Measurements from ENCODE around the gene CREBBP.

Gene CREBBP

GRCh38 chr16:3854750-3855541 is 25.6 kb downstream of the CREBBP start:
- peak overlapping the region; percentile 10 for H3K27ac Mint-ChIP-seq
- H3K4me3 Mint-ChIP-seq, result no peak overlapping the region
- H3K4me1 Mint-ChIP-seq (ENCODE audit: low read depth), result peaks cover 63% of the 10 kb centered on the region

DNA sequence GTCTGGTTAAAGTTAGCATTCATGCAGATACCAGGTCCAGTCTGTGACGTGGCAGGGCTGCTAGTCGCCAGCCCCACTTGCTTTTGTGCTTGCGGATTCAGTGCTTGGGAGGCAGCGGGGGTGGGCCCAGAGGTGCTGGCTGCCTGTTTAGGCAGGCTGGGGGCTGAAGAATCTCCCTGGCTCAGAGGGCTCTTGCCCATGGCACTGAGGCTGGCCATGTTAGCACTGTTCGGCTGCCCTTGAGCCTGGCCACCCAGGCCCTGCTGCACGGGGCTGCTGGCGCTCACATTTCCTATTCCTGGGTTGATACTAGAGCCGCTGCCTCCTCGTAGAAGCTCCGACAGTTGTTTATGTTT is 30.0 kb downstream of the CREBBP start:
- Mint-ChIP-seq H3K27me3 (no peaks in the 10 kb centered on the region), H3K27ac (no peak overlapping the region), H3K4me3 (no peak overlapping the region), H3K4me1 (ENCODE audit: low read depth) (peaks cover 42% of the 10 kb centered on the region), H3K9me3 (no peaks in the 10 kb centered on the region), H3K36me3 (ENCODE audit: low read depth) (peaks cover 12% of the 10 kb centered on the region)

More at GRCh38 chr16:3854750-3855541, 25.6 kb downstream of the CREBBP start:
- Mint-ChIP-seq H3K9me3 (no peaks in the 10 kb centered on the region), H3K27me3 (no peaks in the 10 kb centered on the region), H3K36me3 (ENCODE audit: low read depth) (peaks cover 5% of the 10 kb centered on the region)

- Mint-ChIP-seq H3K9me3 (no peaks in the 10 kb centered on the region), H3K4me3 (no peak overlapping the region), H3K27me3 (no peaks in the 10 kb centered on the region), H3K36me3 (ENCODE audit: low read depth) (peaks cover 12% of the 10 kb centered on the region), H3K4me1 (ENCODE audit: low read depth) (peaks cover 41% of the 10 kb centered on the region), H3K27ac (peak overlapping the region; percentile 46)
Measured at GRCh38 chr16:3849751-3850543, 30.6 kb downstream of the CREBBP start.

- peaks cover 12% of the 10 kb centered on the region for H3K36me3 Mint-ChIP-seq (ENCODE audit: low read depth)
- no peaks in the 10 kb centered on the region for H3K9me3 Mint-ChIP-seq
- H3K27me3 Mint-ChIP-seq, result no peaks in the 10 kb centered on the region
- no peak overlapping the region for H3K4me3 Mint-ChIP-seq
- H3K4me1 Mint-ChIP-seq (ENCODE audit: low read depth), result peaks cover 45% of the 10 kb centered on the region
- H3K27ac Mint-ChIP-seq, result no peak overlapping the region
Measured at GRCh38 chr16:3846595-3847091, 33.9 kb downstream of the CREBBP start.

DNA sequence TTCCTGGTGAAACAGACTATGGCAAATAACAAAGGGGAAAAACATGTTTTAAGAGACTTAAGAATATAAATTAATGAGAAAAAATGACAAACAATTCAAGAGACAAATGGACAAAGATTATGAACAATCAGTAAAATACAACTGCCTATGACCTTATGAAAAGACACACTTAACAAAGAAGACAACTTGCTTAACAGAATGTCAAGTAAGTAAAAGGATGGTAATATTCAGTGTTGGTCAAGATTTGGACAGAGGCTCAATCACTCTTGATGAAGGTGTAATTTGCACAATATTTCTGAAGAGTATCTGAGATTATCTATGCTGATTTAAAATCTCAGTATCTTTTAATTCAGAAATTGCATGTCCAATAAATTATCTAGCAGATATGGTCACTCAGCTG is 34.4 kb downstream of the CREBBP start:
- Mint-ChIP-seq H3K4me3 (no peak overlapping the region), H3K36me3 (ENCODE audit: low read depth) (peaks cover 13% of the 10 kb centered on the region), H3K9me3 (no peaks in the 10 kb centered on the region), H3K27ac (no peak overlapping the region), H3K27me3 (no peaks in the 10 kb centered on the region), H3K4me1 (ENCODE audit: low read depth) (peaks cover 48% of the 10 kb centered on the region)

DNA sequence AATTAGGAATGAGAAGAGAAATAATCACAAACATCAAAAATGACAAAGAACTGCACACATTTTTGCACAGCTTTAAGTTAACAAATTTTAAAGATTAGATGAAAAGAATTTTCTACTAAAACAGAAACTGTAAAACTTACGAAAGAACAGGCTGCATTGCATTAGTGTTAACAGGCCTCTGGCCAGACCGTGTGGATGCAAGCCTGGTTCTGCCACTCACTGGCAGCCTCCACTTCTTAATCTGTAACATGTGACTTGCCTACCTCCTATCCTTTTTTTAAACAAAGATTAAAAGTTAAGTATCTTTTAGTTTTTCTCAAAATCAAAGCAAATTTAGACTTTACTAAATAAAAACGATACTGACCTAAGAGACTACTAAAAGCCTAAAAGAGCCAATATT is 37.5 kb downstream of the CREBBP start:
- H3K27ac Mint-ChIP-seq, result no peak overlapping the region
- peaks cover 8% of the 10 kb centered on the region for H3K36me3 Mint-ChIP-seq (ENCODE audit: low read depth)
- no peaks in the 10 kb centered on the region for H3K9me3 Mint-ChIP-seq
- H3K4me3 Mint-ChIP-seq, result no peak overlapping the region
- H3K4me1 Mint-ChIP-seq (ENCODE audit: low read depth), result peaks cover 65% of the 10 kb centered on the region
- no peaks in the 10 kb centered on the region for H3K27me3 Mint-ChIP-seq

- H3K27ac Mint-ChIP-seq, result no peak overlapping the region
- H3K27me3 Mint-ChIP-seq, result no peaks in the 10 kb centered on the region
- no peaks in the 10 kb centered on the region for H3K9me3 Mint-ChIP-seq
- H3K4me1 Mint-ChIP-seq (ENCODE audit: low read depth), result peaks cover 59% of the 10 kb centered on the region
- peaks cover 10% of the 10 kb centered on the region for H3K36me3 Mint-ChIP-seq (ENCODE audit: low read depth)
- no peak overlapping the region for H3K4me3 Mint-ChIP-seq
Measured at GRCh38 chr16:3841729-3842508, 38.6 kb downstream of the CREBBP start.

DNA sequence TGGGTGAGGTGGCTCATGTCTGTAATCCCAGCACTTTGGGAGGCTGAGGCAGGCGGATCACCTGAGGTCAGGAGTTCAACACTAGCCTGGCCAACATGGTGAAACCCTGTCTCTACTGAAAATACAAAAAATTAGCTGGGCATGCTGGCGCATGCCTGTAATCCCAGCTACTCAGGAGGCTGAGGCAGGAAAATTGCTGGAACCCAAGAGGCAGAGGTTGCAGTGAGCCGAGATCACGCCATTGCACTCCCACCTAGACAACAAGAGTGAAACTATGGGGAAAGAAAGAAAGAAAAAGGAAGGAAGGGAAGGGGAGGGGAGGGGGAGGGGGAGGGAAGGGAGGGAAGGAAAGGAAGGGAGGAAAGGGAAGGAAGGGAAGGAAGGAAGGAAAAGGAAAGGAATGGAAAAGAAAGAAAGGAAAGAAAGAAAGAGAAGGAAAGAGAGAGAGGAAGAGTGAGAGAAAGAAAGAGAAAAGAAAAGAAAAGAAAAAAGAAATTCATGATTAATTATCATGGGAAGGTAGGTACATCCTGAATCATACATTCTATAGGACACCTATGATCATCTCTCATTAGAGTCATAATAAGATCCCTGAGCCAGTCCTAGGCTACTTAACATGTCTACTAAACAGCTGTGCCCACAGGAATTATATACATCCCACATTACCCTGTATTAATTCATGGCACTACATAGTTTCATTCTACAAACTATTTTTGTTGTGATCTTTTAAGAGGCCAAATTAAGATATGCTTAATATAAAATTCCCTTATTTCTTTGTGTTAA is 40.9 kb downstream of the CREBBP start:
- H3K4me3 Mint-ChIP-seq, result no peak overlapping the region
- peaks cover 14% of the 10 kb centered on the region for H3K36me3 Mint-ChIP-seq (ENCODE audit: low read depth)
- H3K27ac Mint-ChIP-seq, result no peak overlapping the region
- no peaks in the 10 kb centered on the region for H3K9me3 Mint-ChIP-seq
- H3K27me3 Mint-ChIP-seq, result no peaks in the 10 kb centered on the region
- H3K4me1 Mint-ChIP-seq (ENCODE audit: low read depth), result peaks cover 40% of the 10 kb centered on the region

GRCh38 chr16:3838600-3839401 is 41.7 kb downstream of the CREBBP start:
- peaks cover 36% of the 10 kb centered on the region for H3K4me1 Mint-ChIP-seq (ENCODE audit: low read depth)
- no peak overlapping the region for H3K4me3 Mint-ChIP-seq
- H3K9me3 Mint-ChIP-seq, result peaks cover under 1% of the 10 kb centered on the region
- no peaks in the 10 kb centered on the region for H3K27me3 Mint-ChIP-seq
- H3K36me3 Mint-ChIP-seq (ENCODE audit: low read depth), result peaks cover 22% of the 10 kb centered on the region
- no peak overlapping the region for H3K27ac Mint-ChIP-seq

- H3K4me1 Mint-ChIP-seq (ENCODE audit: low read depth), result peaks cover 33% of the 10 kb centered on the region
Measured at GRCh38 chr16:3837851-3838586, 42.5 kb downstream of the CREBBP start.

GRCh38 chr16:3836641-3837040 is 43.9 kb downstream of the CREBBP start:
- no peak overlapping the region for H3K4me3 Mint-ChIP-seq
- H3K4me1 Mint-ChIP-seq (ENCODE audit: low read depth), result peaks cover 23% of the 10 kb centered on the region
- H3K36me3 Mint-ChIP-seq (ENCODE audit: low read depth), result peaks cover 41% of the 10 kb centered on the region

More at GRCh38 chr16:3837851-3838586, 42.5 kb downstream of the CREBBP start:
- H3K36me3 Mint-ChIP-seq (ENCODE audit: low read depth), result peaks cover 29% of the 10 kb centered on the region
- no peaks in the 10 kb centered on the region for H3K27me3 Mint-ChIP-seq
- no peak overlapping the region for H3K4me3 Mint-ChIP-seq
- H3K9me3 Mint-ChIP-seq, result peaks cover 8% of the 10 kb centered on the region
- H3K27ac Mint-ChIP-seq, result no peak overlapping the region

GRCh38 chr16:3835089-3835602 is 45.4 kb downstream of the CREBBP start:
- peaks cover 11% of the 10 kb centered on the region for H3K4me1 Mint-ChIP-seq (ENCODE audit: low read depth)

More at GRCh38 chr16:3836641-3837040, 43.9 kb downstream of the CREBBP start:
- H3K27ac Mint-ChIP-seq, result no peak overlapping the region
- peaks cover 14% of the 10 kb centered on the region for H3K9me3 Mint-ChIP-seq
- H3K27me3 Mint-ChIP-seq, result no peaks in the 10 kb centered on the region

GRCh38 chr16:3832668-3833067 is 47.8 kb downstream of the CREBBP start:
- H3K27me3 Mint-ChIP-seq, result no peaks in the 10 kb centered on the region
- no peak overlapping the region for H3K4me3 Mint-ChIP-seq
- peaks cover 9% of the 10 kb centered on the region for H3K4me1 Mint-ChIP-seq (ENCODE audit: low read depth)
- H3K27ac Mint-ChIP-seq, result no peak overlapping the region
- peaks cover 14% of the 10 kb centered on the region for H3K9me3 Mint-ChIP-seq
- H3K36me3 Mint-ChIP-seq (ENCODE audit: low read depth), result peaks cover 49% of the 10 kb centered on the region

More at GRCh38 chr16:3835089-3835602, 45.4 kb downstream of the CREBBP start:
- Mint-ChIP-seq H3K27ac (no peak overlapping the region), H3K36me3 (ENCODE audit: low read depth) (peaks cover 44% of the 10 kb centered on the region), H3K4me3 (no peak overlapping the region), H3K9me3 (peaks cover 14% of the 10 kb centered on the region), H3K27me3 (no peaks in the 10 kb centered on the region)
